ENCODE results near the gene FUT9.

FUT9 gene

DNA sequence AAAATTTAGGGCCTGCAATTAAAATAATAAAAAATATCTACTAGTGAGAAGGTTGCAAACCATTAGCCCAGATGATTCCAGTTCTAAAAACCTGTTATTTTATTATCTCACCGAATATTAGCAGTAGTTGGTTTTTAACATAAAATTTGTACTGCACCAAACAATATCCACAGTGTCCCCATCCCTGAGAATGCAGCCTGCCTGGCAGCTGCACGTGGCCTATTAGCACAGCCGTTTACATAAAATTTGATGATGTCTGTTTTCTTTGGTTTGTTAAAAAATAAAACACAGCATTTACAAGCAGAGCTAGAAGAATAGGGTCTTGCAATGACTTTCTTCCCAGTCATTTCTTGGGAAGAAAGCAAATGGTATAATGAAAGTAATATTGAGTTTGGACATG is 58.2 kb downstream of the FUT9 start:
- DNase-seq = no peak

DNA sequence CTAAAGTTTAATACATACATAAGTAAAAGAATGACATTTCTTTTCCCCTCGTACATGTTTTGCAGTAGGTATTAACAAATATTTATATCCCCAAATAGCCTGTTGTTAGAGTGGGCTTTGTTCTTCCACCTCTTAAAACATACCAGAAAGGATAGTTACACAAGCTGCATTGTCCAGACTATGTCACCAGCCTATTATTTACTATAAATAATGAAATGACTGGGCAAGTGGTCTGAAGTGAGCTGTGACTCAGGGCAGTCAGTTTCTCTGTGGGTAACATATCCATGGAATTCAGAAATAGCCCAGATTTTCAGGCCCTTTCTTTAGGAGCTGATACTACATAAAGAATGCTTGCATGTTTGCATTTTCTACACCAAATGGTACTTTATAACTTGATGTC is 60.1 kb downstream of the FUT9 start:
- DNase-seq = no peak

DNA sequence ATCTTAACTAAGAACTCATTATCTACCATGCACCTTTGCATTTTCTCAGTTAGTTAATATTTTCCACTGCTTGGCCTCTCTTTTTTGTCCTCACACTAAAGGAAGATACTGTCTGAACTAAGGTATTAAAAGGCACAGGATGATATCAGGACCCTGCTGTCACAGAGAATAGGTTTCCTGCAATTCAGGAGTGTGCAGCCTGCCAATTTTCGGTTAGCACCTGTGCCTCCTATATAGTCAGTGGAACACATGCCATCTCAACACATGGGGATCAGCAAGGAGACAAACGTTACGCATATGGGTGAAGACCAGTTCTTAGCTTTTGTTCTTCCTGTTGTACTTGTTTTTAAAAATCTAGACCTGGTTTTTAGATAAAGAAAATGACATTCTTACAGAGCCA is 71.0 kb downstream of the FUT9 start:
- DNase-seq = no peak

DNA sequence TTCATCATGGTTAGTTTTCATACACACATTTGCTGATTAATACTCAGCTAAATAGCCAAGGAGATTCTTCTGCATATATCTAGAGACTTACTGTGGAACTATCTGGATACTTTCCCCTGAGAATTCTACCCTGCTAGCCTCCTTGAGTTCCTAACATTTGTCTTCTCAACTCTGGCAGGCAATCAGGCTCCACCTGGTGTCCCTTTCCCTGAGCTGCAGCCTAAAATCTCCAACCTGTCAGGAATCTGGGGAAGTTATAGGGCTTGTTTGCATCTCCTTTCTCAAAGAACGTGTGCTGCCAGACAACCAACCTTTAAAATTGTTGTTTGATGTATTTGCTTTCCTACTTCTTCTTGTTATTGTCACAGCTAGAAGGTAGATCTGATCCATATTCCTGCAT is 73.4 kb downstream of the FUT9 start:
- DNase-seq = no peak

DNA sequence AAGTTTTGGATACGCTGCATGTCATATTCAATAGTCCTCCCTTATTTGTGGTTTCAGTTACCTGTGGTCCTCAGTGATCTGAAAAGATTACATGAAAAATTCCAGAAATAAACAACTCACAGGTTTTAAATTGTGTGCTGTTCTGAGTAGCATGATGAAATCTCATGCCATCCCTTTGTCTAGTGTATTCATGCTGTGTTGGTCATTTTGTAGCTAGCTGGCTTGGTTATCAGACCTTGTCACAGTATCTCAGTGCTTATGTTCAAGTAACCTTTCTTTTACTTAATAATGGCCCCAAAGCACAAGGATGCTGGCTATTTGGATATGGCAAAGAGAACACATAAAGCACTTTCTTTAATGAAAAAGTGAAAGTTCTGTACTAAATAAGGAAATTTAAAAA is 78.3 kb downstream of the FUT9 start:
- no peak for DNase-seq

DNA sequence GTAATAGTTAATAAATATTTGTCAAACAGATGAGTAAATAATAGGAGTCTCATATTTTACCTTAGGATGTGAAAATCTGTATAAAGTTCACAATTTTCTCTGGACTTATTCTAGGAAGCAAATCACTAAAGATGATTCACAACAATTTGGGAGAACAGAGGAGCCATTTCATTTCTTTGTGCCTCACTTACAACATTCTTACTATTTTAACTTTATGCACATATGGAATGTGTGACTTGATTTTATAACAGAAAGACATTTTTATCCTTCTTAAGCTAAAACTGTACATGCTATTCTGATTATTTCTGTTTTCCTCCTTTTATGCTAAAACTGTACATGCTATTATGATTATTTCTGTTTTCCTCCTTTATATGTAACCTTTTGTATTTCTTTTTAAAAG is 83.3 kb downstream of the FUT9 start:
- DNase-seq = no peak

DNA sequence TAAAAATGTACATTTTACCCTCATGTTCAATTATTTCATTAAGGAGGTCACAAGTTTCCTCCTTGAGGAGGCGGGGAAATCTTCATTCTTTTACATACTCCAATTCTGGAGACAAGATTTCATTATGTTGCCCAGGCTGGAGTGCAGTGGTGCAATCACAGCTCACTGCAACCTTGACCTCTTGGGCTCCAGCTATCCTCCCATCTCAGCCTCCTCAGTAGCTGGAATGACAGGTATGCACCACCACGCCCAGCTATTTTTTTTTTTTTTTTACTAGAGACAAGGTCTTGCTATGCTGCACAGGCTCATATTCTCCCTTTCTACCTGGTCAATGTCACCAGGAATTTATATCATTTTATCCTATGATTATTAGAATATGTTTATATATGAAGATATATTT is 85.8 kb downstream of the FUT9 start:
- no peak for DNase-seq

DNA sequence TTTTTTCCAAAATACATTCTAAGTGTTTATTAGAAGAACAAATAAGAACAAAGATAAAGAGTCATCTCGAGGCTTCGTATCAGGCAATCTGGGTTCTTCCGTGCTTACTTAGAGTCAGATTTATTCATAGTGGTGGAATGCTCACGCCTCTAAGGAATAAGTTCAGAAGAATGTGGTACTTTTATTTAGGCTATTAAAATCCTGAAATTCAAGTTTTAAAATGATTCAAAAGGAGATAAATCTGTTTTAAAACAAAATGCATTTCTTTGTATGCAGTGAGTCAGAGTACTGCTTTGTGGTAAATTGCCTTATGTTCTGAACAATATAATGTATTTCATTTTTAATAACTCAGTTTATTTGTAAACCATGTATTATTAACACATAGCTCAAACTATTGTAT is 89.1 kb downstream of the FUT9 start:
- no peak for DNase-seq

DNA sequence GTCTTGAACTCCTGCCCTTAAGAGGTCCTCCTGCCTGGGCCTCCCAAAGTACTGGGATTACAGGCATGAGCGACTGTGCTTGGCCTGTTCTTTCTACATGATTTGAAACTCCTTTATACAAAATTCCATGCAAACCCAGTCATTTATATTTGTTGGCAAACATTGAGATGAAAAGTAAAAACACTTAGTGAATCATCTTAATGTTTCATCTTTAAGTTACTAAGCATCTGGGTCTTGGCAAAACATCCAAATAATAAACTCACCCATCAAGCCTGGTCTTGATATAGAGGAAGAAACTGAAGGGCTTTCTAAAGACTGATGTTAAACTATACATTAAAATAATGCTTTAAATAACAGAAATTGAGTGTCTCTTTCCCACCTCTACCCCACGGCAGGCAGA is 95.1 kb downstream of the FUT9 start:
- DNase-seq = no peak

DNA sequence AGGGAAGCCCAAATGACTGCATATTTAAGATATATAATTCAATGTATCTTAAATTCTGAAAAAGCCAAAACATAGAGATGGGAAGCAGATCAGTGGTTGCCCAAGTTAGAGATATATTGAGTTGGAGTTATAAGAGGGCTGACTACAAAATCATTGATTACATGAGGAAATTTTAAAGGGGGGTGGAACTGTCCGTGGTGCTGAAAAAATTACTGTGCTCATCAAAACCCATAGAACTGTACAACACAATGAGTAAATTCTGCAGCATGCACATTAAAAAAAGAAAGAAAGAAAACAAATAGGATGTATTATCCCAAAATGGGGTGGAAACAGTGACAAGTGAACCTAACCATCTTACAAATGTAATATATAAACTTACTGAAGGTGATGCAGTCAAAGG is 100.9 kb downstream of the FUT9 start:
- DNase-seq = no peak

DNA sequence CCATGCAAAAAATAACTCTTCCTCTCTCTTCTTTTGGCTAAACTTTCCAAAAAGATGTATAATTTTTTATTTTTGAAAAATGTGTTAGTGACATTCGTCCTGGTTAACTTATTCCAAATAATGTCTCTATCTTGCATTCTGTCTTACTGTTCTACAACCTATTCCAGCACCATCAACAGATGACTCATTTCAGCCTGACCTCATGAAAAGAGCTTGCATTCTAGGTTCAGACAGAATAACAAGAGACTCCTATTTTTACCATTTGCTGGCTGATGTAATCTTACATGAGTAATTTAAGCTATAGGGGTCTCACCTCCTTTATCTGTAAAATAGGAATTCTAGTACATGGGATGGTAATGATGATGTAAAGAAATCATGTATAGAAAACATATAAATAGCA is 109.0 kb downstream of the FUT9 start:
- DNase-seq = no peak

DNA sequence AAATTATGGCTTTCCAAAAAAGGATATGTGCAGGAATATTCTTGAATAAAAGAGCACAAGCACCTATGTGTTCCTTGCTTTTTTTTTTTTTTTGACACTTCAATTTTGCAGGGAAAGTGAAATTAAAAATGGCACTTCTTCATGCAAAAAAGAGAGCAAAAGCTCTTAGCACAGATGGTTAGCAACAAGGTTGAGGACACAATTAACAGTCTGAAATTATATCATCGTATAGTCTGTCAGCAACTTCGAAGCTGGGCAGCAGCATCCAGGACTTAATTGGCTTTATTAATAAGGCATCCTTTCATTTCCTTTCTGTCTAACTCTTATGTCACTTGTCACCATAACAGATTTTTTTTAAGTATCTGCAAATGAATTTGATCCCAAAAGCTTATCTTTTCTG is 122.6 kb downstream of the FUT9 start:
- DNase-seq = no peak

DNA sequence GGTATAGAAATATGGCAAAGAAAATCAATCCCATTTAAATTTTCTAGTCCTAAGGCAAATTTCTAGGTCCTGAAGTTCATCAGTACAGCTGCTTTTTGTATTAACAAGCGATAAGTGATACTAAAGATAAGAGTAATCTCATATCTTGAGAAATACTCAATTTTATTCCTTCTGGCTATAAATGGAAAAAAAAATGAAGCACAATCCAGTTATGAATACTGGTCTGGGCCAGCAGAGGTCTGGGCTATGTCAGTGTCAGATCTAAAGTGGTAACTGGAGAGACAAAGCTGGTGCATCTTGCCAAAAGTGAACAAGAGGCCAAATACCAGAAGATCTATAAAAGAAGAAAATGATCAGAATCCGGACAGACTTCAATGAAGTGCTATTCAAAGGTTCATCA is 126.4 kb downstream of the FUT9 start:
- DNase-seq = no peak

DNA sequence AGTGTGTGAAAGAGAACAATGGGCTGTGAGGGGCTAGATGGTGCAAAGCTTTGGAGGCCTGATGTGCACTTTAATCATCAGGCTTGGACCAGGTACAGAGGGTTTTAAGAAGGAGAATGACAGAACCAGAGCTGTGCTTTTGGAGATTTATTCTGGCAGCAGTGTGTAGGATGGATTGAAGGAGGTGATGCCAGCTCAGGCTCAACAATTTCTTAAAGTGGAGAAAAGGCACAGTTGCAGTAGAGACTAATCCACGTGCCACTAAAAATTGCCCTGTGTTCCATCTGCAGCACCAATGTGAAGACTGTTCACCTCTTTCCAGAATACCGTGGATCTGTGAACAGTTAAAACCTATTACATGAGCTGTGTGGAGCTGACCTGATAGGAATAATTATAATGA is 134.7 kb downstream of the FUT9 start:
- no peak for DNase-seq

DNA sequence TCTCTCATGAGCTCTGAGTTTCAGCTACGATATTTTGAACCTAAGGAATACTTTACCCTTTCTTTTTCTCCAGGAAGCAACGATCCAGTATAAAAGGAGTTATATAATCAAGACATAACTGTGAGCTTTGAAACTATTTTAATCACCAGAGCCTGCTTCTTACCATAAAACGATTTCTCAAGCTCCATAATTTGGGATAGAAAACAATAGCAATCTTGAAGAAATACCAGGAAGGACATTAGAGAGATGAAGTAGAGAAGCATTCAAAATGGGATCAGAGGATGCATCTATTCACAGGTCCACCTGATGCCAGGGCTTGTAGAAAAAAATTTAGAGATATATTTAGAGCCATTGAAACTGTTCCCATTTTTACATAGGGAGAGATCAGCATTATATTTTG is 135.9 kb downstream of the FUT9 start:
- DNase-seq = no peak

DNA sequence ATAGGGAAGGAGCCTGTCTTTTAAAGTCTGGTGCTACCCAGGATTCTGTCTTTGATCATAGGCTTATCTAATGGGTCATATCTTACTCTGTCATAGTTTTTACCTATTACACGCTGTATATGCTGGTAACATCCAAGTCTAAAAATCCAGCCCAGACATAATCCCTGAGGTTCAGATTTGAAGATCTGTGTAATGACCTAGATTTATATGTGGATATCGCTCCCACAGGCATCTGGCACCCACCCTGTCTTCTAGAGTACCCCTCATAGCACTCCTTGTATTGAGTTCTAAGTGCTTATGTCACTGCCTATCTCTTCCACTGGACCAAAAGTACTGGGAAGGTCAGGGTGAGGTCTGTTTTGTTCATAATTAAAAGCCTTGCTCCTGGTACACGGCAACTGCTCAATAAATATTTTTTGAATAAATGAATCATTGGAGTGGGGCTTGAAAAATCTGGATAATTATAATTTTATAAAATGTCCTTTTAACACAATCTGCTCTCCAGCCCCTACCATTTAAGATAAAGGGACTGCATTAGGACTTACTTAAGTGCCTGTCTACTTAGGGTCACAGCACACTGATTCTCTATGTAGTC is 136.4 kb downstream of the FUT9 start:
- DNase-seq = no peak

DNA sequence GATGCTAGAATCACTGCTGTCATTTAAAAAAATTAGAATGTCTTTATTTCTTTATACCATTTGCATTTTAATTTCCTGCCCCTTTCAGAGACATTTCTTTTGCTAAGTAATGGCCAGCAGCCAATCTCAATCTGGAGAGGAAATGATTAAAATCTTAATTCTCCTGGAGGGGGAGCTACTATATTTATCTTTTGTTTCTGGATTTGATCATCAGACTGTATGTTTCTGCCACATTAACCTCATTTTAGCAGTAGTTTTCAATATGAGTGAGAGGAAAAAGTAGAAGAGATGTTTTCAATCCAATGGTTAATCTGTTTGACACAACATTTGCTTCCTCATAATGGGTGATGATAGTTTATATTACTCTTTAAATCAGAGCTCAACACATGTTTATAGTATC is 138.0 kb downstream of the FUT9 start:
- no peak for DNase-seq

DNA sequence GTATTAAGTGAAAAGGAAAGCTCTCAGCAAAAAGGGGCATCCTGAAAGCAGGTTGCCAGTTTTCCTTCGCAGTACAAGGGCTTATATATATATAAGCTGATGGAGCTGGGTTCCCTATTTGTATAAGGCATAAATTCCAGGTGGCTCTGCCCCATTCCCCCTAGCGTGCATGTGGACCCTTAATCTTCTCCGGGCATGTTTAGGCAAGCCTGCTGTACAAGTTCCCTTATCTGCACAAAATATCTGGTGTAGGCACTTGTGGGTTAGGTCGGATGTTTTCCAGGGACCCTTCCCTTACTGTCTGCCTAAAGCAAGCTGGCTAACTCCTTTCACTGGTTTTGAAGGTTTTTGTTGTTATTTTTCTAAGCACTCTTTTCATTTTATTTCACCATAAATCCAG is 140.7 kb downstream of the FUT9 start:
- no peak for DNase-seq

DNA sequence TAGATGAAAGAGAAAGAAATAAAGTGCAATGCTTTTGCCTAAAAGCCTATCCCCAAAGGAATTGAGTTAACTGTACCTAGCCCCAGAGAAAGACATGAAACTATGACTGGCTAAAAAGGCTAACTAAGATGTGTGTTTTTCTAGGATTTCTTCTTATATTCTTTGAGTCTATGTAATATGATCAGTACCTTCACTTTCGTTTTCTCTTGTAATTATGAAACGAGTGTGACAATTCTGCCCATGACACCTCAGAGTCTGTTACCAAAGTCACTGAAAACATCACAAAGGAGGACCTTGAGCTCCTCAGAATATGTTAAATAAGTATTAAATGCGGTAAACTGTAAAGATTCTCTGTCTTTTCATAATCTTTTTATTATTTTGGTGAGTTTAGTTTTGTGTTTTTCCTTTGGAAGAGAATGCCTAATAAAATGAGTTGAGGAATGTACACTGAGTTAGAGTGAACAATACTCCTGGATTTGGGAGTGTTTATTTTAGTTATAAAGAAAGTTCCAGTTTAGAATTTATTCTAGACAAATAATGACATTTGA is 141.3 kb downstream of the FUT9 start:
- no peak for DNase-seq

DNA sequence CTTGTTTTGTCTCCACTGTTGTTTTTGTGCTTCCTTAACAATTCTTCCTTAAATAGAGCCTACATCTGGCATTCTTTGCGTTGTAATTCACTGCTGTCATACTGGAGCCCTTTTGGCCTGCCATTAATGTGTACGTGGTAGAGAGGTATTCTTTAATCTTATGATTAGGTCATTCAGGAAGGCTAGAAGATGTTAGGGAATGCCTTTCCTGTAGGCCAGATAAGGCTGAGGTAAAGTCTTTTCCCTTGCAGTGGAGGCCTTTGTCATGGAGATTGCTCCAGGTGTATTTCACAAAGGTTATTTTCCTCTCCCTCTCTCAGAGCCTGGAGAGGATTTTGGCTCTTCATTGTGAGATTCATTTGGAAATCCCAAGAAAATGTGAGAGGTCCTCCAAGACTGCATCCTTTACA is 146.9 kb downstream of the FUT9 start:
- no peak for DNase-seq

DNA sequence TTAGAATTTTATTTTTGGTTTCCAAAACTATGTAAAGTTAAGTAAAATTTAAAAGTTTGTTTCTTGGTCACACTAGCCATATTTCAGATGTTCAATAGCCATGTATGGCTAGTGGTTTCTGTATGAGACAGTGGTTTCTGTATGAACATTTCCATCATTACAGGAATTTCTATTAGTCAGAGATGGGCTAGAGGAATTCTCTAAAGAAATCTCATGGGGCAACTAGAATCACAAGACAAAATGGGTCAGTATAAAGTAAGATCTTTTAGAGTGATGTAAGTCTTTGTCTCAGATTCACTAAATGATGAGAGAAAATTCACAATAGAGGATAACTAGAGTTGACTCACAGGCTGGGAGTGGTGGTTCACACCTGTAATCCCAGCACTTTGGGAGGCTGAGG is 149.0 kb downstream of the FUT9 start:
- DNase-seq = no peak

DNA sequence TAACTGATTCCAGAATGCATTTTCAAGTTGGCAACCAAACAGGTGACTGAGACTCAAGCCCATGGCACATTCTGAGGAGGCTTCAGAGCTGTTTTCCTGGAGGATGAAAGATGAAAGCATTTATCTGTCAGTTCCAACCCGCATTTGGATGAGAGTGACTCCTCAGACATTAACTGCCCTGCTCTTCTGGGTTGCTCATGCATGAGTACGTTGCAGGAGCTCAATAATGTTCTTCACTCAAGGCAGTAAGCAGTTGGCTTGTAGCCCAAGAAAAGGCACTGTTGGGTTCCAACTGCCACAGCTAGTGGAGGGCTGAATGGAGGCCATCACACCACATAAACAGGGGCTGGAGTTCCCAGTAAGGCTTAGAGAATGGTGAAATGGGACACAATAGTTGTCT is 155.3 kb downstream of the FUT9 start:
- DNase-seq = no peak

DNA sequence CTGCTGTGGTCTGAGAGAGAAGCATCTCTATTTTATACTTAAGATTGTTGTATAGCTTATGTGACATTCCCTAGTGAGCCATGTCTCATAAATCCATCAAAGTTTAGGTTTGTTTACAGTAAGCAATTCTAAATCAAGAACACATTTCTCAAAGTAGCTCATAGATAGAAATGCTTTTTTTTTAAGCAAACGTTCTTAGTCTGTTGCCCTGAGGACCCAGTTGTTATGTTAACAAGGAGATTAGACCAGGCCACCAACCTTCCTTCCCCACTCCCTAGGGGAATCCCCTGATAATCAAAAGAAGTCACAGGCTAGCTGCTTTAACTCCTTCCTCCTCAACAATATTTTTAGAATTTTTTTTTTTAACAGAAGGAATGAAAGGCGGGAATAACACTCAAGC is 169.0 kb downstream of the FUT9 start:
- no peak for DNase-seq

DNA sequence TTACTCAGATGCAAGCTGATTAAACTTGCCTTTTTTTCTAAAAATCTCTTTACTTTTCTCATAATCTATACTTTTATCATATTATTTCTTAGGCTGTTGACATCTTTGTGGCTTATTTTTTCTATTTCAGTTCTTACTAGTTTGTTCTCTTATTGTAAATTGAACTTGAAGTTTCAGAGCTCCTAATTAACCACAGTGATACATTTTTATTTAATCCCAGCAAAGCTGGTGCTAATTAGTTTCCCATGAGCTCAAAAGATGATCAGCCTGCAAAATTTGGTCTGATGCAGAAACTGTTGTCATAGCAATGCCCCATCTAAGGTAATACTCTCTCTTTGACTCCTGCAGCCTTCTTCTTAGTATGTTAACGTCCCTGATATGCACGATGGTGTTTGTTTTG is 170.3 kb downstream of the FUT9 start:
- no peak for DNase-seq

DNA sequence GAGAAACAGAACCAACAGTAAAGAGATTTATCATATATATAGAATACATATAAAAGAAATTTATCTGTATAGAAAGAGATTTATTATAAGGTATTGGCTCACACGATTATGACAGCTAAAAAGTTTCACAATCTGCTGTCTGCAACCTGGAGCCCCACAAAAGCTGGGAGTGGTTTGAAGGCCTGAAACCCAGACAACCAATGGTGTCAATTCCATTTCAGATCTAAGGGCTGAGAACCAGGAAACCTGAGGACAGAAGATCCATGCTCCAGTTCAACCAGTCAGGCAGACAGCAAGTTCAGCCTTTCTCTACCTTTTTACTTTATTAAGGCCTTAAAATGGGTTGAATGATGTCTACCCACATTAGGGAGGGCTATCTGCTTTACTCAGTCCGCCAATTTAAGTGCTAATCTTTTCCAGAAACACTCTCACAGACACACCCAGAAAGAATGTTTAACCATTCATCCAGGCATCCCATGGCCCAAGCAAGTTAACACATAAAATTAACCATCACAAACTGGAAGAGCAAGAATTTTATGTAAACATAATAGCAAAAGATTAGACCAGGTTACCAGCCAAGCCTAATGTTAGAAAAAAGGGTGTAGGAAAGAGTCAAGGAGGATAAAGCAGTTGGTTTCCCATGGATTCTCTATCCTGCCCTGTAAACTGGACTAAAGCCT is 170.9 kb downstream of the FUT9 start:
- no peak for DNase-seq

Data from NCI-H187 treated with DMSO at 0.1 percent for 48 hours (cell line).